Measurements from ENCODE around the gene NRAP. TPM values are rescaled to one million over a fixed set of nuclear protein-coding genes. Genes with fewer than 3 reads are reported as not detected.

NRAP gene
- total RNA-seq, 1 donor from 2014 or later = not detected

DNA sequence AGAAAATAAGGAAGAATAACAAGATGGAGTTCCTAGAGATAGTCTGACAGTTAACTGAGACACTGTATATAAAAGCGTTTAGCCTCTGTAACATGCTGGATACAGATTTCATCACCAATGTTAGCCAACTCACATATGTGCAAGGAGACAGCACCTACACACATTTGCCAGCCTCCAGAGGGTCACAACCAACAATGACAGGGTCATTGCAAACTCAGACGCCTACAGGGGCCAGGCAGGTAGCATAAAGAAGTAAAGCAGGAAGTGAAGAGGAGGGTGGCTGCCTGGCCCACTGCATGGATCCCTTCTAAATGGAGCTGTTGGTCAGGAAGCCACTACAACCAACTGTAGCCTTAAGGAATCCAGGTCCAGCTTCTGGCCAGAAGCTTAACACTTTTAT is 50.4 kb downstream of the NRAP start:
- intact Hi-C loops (cut with micrococcal nuclease) = no loop called here

DNA sequence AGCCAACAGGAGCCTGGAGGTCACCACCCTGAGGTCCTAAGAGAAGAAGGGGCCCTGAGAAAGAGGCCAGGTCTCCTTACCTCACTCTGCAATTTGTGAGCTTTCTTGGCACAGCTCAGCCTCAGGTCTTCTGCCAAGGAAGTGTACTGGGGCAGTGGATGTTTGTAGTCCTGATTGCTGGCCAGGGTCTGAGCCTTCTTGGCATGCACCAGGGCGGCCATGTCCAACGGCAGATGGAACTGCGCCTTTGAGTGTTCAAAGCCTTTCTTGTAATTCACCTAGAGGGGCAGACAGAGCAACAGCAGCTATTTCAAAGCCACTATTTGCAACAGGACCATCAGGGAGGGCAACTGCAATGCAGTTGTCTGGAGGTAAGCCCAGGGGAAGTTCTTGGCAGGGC is 51.7 kb downstream of the NRAP start:
- intact Hi-C loops (cut with micrococcal nuclease) = no loop called here

DNA sequence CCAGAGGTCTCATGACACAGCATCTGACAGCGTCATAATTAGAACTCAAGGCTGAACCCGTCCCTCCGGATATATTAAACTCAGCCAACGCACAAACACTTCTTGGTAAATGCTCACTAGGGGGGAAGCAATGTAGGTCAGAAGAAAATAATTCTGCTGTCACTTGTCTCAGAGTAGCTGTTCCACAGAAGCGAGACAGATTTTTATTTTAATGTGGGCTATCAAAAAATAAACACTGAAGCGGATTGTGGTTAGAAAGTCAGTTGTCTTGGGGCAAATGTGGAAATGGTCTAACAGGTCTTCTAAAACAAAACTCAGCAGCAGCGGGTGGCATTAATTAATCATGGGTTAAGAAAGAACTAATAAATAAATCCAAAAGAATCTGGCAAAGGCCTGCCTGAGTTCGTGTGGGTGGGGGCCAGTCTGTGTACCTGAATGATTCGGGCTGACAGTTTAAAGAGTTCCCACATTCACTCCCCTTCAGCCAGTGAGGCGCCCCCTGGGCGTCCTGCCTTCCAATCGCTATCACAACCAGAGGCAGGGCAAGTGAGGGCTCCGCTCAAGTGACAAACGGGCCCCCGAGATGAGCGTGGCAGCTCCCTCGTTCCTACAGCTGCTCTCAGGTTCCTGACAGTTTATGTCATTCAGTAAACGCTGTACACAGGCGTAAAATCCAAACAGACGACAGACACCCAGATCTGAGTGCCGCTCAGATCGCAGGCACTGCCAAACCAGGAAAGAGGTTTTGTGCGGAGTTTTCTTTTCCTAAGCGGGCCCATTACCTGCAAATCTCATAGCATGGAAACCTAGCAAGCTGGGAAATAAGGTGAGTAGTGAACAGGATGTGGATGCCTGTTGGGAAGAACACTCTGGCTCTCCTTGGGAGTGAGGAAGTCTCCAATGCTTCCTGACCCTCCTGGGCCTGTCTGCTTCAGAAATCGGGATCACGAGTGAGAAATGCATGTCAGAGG is 52.9 kb downstream of the NRAP start:
- intact Hi-C loops (cut with micrococcal nuclease) = no loop called here

DNA sequence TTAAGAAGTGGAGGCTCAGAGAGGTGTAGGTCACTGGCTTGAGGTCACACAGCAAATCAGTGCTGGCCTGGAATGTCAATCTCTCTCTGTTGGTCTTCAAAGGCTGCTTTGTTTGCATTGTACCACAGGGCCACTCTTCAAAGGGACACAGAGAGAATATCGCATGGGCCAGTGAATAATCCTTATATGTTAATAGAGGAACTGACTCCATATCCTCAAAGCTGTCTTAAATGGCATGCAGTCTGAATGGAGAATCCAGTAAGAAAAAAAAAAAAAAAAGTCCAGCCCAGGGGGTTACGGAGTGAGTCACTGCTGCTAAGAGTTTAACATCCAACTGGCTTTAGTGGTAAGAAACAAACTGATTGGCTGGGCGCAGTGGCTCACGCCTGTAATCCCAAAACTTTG is 54.1 kb downstream of the NRAP start:
- intact Hi-C loops (cut with micrococcal nuclease) = no loop called here

DNA sequence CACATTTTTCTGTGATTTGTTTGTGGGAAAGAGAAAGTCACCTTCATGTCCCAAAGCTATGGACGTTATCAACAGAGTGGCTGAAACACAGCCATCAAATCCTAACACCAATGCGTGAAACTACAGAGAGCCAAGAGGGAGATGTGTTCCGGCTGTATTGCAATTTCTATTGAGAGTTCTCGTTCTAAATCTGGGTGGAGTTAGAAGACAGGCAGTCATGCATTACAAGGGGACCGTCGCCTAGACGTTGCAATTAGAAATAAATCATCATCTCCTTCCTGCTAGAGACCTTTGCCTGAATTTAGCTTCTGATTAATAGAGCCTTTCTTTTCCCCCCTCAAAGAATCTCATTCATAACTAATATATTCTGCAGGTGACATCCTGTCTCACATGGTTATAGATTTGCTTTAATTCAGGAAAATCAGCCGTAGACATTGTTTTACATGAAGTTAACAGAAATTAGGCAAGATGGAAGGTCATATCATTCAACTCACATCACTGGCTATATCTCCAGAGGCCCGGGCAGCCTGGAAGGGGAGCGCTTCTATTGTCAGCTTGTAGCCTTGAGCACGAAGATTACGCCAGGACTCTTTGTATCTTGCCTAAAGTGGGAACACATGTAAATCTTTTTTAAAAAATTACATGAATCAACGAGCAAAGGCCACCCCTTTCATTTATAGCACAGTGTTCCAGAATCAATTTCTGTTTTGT is 58.4 kb downstream of the NRAP start:
- intact Hi-C loops (cut with micrococcal nuclease) = no loop called here

DNA sequence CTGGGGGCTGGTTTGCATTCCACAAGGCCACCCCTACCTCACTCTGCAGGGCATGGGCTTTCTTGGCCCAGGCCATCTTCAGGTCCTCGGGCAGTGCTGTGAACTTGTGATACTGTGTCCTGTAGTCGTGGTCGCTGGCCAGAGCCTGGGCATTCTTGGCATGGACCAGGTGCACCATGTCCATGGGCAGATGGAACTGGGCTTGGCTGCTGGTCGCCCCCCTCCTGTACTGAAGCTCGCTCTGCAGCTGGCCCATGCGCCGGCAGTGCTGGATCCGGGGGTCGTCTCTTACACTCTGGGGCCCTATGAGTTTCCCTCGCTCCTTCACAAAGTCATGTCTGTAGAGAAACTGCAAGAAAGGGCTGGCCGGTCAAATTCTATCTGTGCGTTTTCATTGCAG is 59.3 kb downstream of the NRAP start:
- intact Hi-C loops (cut with micrococcal nuclease) = no loop called here

DNA sequence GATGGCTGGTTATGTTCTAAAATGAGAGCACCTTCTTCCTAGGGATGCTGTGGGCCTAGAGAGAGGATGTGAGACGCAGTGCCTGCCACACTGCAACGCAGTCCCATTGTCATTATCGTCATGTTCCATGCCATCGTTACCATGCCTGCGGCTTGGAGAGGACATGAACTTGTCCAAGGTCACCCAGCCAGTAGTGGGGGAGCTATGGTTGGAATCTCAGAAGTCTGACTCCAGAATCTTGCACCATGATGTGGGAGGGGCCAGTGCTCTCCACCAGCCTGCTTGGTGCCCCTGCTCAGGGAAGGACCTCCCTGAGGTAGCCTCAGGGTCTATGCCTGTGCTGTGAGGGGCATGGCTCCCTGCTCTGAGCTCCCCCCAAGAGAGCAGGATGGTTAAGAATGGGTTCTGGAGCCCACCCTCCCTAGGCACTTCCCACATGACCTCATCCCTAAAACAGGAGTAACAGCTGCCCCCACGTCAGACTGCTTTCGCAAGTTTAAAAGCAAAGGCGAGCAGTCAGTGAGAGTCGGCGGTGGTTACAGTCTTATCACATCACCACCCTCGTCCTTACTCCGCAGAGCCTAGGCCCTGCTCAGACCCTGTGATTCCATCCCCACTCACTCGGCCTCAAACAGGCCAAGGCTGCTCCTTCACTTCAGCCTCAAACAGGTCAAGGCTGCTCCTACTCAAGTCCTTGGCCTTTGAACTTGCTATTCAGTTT is 60.6 kb downstream of the NRAP start:
- intact Hi-C loops (cut with micrococcal nuclease) = no loop called here

DNA sequence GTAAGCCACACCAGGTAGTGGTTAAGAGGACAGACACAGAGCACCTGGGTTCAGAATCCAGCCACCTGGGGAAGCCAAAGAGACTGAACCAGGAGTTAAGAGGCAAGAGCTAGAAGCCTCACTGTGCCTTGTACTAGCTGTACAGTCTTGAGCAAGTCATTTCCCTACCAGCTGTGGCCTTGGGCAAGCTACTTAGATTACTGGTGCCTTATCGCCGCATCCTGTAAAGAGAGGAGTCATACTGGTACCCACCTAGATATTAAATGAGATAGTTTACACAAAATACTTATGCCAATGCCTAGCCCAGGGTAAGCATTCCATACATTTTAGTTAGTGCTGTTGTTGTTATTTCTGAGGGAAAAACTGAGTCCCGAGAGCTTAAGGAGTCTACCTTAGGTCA is 63.3 kb downstream of the NRAP start:
- intact Hi-C loops (cut with micrococcal nuclease) = no loop called here

DNA sequence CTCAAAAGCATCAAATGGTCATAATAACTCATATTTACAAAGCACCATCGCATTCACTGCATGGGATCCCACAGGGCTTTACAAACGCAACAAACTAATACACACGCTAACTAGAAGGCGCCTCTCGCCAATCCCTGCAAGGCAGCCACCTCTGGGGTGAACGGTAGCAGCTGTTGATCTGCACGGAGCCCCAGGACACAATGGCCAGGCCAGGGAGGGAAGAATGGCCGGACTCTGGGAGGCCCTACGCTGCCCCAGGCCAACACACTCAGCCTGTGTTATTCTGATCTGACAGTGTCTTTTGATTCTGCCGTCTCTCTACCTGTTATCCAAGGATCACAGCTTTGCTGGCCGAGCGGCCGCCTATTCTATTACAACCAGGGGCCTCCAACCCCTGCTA is 69.2 kb downstream of the NRAP start:
- intact Hi-C loops (cut with micrococcal nuclease) = no loop called here

DNA sequence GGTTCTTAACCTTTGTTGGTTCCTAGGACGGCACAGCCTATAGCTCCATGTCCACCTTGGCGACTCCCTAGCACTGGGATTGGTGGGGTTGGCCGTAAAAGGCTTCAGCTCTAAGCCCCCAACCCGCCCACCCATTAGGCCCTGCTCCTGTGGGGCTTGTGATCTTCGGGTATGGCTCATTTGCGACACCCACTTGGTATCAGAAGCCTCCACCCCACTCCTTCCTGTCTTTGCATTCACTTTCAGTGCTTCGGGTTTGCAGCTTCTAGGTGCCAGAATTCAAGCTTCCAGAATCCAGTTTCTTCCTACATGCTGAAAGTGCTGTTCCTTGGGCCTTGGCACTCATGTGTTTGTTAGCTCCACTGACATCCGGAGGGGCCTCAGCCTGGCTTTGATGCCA is 71.5 kb downstream of the NRAP start:
- intact Hi-C loops (cut with micrococcal nuclease) = no loop called here

DNA sequence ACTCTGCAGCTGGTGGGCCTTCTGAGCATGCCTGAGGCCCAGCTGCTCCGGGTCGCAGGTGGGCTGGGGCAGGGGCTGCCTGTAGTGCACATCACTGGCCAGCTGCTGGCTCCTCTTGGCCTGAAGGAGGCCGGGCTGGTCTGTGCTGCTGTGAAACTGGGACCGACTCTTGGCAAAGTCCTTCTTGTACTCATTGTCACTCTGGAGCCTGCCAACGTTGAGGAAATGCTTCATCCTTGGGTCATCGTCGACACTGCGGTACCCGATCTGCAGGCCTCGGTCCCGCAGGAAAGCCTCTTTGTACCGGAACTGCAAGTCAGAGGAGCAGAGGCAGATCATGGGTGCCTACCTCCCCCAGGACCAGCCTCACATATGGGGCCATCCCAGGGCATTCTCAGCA is 73.3 kb downstream of the NRAP start:
- intact Hi-C loops (cut with micrococcal nuclease) = no loop called here

DNA sequence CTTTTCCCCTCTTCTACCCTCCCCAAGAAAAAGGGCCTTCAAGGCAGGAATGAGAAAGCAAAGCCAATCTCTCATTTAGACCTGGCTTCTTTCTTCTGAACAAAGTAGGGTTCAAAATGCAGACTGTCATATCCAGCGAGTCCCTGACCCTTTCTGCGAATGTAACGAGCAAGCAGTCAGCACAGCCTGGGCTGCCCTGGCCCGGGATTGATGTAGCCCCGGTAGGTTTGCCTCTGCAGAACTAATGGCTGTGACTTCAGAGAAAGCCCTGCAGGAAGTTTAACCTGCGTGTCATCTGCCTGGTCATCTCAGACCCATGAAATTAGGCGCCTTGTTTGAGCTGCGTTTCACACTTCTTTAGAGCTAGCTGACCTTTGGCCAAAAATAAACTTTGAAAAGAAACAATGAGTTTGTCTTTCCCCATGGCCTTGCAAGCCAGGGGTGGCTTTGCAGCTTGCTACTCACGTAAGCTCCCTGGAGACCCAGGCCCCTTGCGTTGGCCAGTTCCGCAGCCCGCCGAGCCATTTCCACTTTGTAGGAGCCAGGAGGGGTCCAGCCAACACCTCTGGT is 74.6 kb downstream of the NRAP start:
- intact Hi-C loops (cut with micrococcal nuclease) = no loop called here

DNA sequence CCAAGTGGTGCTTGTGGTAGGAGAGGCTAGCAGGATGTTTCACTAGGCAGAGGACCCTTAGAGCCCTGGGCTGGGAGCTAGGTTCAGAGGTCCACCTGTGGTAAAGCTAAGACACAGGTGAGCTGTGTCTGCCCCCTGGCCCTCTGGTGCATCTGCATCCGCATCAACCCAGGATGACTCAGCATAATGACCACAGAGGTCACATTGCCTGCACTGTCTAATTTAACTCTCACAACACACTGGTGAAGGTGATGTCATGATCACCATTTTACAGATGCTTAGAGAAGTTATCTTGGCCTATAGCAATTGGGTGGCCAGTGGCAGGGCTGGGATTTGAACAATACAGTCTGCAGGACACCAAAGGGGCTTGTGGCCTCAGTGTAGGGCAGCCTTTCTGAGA is 77.9 kb downstream of the NRAP start:
- intact Hi-C loops (cut with micrococcal nuclease) = no loop called here

DNA sequence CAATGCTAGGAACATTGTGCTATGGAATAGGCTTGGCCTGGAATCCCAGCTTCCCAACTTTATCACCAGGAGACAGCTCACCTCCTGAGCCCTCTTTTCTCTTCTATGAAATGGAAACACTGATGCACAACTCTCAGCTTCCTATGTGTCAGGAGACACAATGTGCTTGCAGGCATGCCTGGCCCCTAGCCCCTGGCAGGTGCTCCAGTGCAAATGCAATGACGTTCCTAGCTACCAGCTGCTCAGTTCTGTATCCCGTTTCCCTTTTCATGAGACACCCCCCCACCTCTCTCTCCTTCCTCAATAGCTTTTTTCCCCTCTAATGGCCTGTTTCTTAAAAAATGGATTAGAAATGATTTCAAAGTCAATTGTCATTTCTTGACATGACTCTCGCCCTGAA is 80.3 kb downstream of the NRAP start:
- intact Hi-C loops (cut with micrococcal nuclease) = no loop called here

DNA sequence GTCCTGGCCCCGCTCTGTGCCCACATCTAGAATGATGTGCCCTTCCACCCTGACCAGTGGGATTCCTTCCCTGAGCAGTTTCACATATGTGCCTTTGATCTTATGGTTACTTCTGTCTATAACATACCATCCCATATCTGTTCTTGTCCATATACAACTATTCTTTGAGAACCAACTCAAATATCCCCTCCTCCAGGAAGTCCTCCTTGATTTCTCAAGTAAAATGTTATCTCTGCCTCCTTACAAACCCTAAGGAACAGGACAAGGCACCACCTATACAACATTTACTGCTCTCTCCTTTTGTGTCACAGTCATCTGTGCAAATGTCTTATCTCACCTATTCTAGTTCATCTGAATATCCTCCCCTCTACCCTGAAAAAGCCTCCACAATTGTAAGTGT is 82.7 kb downstream of the NRAP start:
- intact Hi-C loops (cut with micrococcal nuclease) = no loop called here

DNA sequence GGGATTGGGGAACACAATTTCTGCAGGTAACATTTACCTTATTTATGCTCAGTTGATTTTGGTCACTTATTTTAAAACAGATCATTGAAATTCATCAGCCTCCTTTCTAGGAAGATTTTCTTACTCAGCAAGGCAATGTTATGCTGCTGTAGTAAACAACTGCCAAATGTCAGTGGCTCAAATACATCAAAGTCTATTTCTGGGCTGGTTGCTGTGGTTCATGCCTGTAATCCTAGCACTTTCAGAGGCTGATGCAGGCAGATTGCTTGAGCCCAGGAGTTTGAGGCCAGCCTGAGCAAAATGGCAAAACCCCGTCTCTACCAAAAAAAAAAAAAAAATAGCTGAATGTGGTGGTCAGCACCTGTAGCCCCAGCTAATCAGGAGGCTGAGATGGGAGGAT is 85.1 kb downstream of the NRAP start:
- intact Hi-C loops (cut with micrococcal nuclease) = no loop called here

DNA sequence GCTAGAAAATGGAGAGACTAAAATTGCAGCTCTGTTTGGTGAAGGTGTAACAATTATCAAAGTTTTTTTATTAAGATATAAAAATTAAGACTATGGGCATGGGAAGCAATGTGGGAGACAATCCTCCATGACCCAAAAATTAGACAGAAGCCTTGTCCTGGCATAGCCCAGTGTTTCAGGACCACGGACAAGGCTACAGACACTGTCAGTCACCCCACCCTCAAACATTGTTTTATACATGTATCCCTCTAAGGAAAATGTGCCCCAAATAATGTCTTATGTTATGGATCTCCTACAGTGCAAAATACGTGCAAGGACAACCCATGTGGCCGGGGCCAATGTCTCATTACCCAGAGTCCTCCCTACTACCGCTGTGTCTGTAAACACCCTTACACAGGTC is 87.0 kb downstream of the NRAP start:
- intact Hi-C loops (cut with micrococcal nuclease) = no loop called here

DNA sequence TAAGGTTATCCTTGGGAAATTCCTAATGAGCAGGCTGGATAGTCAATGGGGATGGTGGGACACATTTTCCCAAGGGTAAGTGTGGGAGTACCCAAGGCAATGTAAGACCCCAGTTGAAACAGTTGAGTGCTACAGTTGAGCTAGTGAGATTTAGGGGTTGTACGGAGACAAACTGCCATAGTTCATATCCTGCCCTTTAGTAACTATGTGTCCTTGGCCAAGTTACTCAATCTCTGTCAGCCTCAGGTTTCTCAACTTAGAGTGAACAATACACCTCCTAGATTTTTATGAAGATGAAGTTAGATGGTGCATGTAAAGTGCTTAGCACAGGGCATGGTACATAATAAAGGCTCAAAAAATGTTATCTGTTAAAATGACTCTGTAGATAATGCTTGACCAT is 90.5 kb downstream of the NRAP start:
- intact Hi-C loops (cut with micrococcal nuclease) = no loop called here

DNA sequence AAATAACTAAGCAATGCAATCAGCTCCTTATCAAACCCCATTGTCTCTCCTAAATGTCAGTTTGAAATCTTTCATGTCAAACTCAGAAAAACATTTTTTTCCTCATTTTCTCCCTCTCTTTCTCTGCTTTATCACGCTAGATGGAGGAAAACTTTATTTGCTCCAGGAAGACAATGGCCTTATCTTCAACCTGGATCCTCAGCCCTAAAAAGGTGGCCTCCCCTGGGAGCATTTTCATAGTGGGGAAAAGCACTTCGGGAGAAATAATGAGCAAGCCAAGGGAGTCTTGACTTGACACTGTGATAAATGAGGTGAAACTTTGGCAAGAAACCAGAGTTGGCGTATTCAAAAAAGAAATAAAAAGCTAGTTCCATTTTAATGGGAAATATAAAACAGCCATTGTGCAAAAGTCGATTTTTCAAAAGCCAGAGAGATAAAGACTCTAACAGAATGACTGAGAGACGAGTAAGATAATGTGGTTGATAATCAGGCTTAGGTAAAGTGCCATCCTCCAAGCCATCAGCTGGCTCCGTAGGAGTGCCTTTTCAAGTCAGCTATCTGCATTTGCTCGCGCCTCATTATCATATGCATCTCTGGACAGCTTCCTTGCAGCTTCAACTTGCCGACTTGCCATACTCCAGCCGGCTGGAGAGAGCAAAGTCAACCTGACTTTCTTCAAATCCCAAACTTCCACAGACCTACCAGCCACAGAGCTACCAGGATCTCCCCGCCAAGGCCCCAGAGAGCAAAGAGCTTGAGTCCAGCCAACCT is 91.1 kb downstream of the NRAP start:
- intact Hi-C loops (cut with micrococcal nuclease) = no loop called here

DNA sequence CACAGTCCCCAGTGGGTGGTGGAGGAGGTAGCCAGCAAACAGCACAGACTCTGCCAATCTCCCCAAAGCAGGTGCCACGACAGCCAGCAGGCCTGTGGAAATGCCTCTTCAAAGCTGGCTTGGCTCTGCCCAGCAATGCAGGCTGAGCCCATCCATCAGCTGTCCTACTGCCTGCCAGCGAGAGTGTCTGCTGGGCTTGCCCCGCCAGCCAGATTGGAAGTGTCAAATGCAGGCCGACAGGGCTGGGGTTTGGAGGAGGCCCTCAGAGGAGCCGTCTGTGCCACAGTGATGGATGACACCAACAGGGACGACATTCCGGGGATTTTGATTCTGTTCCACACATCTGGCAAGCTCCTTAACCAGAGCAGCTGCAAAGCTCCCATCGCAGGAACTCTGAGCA is 94.3 kb downstream of the NRAP start:
- intact Hi-C loops (cut with micrococcal nuclease) = no loop called here

DNA sequence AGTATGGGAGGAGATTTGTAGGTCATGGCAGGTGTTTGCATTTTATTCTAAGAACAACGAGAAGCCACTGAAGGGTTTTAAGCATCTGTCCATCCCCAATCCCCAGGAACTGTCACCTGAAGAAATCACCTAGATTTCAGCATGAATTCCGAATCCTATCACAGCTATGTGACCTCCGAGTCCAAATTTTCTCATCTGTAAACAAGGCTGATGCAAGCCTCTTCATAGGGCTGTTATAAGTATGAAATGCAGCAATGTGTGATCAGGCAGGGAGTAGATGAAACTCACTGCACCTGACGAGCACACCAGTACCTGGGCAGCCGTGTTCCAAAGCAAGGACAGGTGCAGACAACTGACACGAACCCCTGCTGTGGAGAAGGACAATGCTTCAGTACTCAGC is 97.0 kb downstream of the NRAP start:
- intact Hi-C loops (cut with micrococcal nuclease) = no loop called here
